ENCODE results near the gene GRAMD4.

DNA sequence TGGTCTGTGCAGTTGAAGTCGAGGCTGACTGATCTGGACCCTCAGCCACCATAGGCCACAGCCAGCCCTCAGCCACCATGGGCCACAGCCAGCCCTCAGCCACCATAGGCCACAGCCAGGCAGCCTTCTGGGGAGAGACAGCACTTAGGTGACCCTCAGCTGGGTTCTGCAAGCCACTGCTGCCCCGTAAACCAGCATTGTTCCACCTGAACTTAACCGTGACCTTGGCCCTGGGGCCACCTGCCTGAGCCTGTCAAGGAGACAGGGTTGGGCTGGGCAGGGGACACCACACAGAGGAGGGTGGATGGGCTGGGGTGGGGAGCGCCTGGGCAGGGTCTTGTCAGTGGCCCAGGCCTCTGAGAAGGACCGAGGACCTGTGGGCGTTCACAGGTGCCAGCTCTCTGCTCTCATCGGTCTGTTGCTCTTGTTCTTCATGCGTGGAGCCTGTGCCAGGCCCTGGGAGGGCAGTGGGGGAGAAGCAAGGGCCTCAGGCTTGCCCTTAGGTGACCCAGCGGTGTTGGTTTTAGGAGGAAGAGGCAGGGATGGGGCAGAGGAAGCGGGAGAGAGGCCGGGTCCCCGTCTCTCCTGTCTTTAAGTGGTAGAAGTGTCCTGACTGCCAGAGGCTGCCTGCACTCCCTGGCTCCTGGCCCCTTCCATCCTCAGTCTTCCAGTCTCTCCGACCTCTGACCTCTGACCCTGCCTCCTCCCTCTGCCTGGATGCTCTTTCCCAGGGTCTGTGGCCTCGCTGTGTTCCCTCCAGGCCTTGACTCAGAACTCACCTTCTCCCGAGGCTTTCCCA, 36.9 kb downstream of the GRAMD4 start:
- TF ChIP-seq, protein P1, sequence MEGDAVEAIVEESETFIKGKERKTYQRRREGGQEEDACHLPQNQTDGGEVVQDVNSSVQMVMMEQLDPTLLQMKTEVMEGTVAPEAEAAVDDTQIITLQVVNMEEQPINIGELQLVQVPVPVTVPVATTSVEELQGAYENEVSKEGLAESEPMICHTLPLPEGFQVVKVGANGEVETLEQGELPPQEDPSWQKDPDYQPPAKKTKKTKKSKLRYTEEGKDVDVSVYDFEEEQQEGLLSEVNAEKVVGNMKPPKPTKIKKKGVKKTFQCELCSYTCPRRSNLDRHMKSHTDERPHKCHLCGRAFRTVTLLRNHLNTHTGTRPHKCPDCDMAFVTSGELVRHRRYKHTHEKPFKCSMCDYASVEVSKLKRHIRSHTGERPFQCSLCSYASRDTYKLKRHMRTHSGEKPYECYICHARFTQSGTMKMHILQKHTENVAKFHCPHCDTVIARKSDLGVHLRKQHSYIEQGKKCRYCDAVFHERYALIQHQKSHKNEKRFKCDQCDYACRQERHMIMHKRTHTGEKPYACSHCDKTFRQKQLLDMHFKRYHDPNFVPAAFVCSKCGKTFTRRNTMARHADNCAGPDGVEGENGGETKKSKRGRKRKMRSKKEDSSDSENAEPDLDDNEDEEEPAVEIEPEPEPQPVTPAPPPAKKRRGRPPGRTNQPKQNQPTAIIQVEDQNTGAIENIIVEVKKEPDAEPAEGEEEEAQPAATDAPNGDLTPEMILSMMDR (IDR thresholded peaks at IDR 0.05; ENCODE audit: low read depth, low read length, poor library complexity, severe bottlenecking), result no peak
- TF ChIP-seq EZH2phosphoT487 (IDR thresholded peaks at IDR 0.05; ENCODE audit: borderline replicate concordance, low read length), result no peak
